CD4-positive, alpha-beta T cell treated with Interleukin-4 for 4 hours (primary cell): ENCODE measurements around the gene STAC2.
"Not testable (repeated sequence)": the region's sequence is repeated elsewhere in the genome, so short reads cannot be mapped to it uniquely, and the experiment has no call there.

Experiments
- DNase-seq: peaks from one replicate; pipeline ENCODE4 v3.0.0-alpha.2; 2020

Gene STAC2

GRCh38 chr17:39186481-39187002, 39.2 kb downstream of the STAC2 start:
- DNase-seq: no peak

DNA sequence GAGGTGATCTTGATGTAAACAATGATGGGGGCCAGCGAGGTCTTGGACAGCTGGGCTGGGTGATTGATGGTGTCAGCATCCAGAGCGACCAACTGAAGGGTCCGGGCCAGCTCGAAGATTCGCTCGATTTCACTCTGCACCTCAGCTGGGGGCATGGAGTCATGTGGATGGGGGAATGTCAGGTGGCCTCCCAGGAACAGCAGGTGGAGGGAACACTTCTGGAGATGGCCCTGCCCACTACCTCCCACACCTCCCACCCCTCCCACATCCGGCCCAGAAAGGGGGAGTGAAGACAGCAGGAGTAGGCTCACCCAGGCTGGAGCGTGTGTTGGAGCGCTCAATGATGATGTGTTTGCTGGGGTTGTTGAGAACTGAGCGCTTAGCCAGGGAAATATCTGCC, 42.0 kb downstream of the STAC2 start:
- no peak for DNase-seq

GRCh38 chr17:39183045-39183444, 42.7 kb downstream of the STAC2 start:
- no peak for DNase-seq

DNA sequence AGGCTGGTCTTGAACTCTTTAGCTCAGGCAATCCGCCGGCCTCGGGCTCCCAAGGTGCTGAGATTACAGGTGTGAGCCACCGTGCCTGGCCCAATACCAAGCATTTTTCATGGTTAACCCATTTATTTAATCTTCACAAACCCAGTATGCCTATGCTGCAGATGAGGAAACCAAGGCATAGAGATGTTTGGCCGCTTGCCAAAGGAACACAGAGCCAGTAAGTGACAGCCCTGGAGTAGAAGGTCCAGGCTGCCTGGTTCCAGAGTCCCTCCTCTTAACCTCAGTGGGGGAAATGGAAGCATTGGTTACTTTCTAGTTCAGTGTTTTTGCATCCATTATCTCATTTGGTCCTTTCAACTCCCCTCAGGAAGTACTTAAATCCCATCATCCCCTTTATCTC, 44.4 kb downstream of the STAC2 start:
- DNase-seq: no peak

- no peak for DNase-seq
Observed at GRCh38 chr17:39178536-39178935, 47.2 kb downstream of the STAC2 start.

DNA sequence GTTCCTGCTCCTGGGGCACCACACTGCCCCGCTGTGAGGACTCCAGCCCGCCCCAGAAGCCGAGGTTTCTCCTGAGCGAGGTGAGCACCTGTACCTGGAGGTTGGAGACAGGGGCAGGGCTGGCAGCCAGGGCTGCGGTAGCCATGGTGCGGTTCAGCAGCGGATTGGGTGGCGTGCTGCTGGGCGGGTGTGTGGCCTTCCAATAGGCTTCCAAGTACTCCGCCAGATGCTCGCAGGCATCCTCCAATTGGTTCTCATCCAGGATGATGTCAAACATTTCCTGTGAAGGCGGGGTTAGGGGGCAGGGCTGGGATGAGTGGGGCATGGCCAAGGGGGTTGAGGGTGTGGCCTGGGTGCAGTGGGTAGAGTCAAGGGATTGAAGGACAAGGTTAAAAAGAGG, 48.5 kb downstream of the STAC2 start:
- DNase-seq: no peak

- DNase-seq: no peak
Observed at GRCh38 chr17:39175695-39176093, 50.1 kb downstream of the STAC2 start.

GRCh38 chr17:39174920-39175694, 50.6 kb downstream of the STAC2 start:
- DNase-seq: peak; percentile 72

DNA sequence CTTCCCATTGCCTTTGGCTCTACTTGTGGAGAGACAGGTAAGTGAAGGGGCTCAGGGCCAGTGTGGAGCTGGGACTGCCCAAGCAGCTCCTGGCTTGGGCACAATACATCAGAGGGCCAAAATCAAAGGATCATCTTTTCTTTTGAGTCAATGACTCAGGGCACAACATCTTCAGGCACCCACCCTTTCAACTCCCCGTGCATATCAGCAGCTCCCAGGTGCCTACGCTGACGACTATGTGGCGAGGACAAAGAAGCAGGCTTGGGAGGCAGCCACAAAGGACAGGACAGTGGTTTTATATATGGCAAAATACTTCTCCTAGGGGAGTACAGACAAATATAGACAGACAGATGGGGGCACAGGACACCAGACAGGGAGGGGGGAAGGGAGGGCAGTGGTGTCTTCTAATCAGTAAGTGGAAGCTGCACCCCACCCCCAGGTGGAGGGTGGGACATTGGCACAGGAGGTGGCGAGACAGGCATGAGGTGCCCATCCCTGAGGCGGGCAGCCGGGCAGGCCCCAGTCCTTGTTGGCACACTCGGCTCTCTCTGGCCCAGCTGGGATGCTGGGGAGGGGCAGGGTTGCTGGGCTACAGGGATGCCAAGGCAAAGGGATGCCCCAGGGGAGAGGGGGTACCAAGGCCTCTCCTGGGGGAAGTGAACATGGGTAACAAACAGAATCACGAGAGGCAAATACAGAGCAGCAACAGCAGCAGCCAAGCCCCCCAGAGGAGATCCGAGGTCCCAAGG, 52.0 kb downstream of the STAC2 start:
- no peak for DNase-seq

DNA sequence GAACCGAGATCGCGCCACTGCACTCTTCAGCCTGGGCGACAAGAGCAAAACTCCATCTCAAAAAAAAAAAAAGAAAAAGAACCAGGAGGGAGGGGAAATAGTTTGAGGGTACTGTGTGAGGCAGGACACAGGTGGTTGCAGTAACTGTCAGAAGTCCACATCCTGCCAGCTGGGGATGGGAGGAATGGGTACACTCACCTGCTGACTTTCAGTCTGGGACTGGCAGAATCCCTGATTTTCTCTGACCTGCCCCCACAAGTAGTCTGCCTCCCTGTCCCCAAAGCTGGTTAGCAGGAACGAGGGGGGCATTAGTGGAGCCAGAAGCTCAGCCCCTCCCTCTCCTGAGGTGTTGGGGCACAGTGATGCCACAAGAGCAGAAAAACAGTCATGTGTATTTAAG, 52.7 kb downstream of the STAC2 start:
- DNase-seq: no peak

GRCh38 chr17:39171933-39172332, 53.8 kb downstream of the STAC2 start:
- no peak for DNase-seq

DNA sequence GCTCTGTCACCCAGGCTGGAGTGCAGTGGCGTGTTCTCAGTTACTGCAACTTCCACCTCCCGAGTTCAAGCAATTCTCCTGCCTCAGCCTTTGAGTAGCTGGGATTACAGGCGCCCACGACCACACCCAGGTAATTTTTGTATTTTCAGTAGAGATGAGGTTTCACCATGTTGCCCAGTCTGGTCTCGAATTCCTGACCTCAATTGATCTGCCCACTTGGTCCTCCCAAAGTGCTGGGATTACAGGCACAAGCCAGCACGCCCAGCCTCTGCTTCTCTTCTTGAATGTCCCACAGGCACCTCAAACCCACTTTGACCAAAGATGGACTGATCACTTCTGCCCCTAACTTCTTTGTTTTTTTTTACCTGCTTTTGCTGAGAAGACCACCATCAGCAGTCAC, 55.2 kb downstream of the STAC2 start:
- no peak for DNase-seq

DNA sequence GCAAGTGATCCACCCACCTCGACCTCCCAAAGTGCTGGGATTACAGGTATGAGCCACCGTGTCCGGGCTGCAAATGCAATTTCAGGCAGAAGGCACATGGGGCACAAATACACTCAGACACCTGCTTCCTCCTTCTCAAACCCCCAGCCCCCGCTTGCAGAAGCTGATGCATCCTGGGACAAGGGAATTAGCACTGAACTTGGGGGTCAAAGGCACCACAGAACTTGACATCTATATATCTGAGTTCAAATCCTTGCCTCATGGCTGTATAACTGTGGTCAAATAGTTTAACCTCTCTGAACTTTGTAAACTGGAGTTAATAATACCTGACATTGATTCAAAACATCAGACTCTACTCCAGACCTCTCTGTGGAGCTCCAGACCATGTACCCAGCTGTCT, 55.6 kb downstream of the STAC2 start:
- DNase-seq: no peak

DNA sequence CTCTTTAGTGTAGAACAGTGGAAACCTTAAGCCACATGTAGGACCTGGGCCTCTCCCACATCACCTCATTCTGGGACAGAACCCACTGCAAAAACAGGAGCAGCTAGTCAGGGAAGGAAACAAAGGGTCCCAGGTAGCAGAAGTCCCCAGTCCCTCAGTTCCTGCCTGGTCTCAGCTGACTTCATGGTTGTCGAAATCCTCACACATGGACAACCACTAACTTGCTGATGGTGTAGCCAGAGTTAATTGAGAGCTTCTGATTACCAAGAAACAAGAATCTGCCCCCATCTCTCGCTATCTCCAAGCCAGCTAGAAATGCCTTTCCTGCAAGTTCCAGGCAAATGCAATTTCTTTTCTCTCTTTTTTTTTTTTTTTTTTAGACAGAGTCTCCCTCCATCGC, 56.2 kb downstream of the STAC2 start:
- no peak for DNase-seq

DNA sequence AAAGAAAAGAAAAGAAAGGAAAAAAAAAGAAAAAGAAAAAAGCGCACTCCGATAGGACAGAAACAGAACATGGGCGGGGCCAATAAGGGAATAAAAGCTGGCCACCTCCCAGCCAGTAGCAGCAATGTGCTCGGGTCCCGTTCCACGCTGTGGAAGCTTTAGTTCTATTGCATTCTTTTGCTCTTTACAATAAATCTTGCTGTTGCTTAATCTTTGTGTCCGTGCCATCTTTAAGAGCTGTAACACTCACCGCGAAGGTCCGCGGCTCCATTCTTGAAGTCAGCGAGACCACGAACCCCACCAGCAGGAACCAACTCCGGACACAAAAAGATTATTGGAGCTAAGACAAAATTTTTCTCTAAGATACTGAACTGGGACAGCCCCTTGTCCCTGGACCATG, 56.6 kb downstream of the STAC2 start:
- no peak for DNase-seq

GRCh38 chr17:39168503-39168902, 57.2 kb downstream of the STAC2 start:
- DNase-seq: not testable (repeated sequence)

DNA sequence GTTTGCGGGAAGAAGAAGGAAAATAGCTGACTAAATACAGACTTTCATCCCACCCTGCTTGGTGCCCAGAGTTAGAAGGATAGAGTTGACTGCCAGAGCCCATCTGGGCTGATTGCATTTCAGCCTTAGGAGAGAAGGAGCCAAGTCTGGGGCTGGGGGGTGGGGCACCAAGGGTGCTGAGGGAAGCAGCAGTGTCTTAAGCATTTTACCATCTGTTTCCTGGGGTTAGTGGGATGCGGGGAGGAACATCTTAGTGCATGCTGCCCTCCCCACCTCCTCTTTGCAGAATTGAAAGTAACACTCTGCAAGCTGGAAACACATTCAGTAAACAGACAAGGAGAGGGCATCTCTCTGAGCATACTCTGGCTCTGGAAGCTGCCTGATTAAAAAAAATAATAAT, 58.3 kb downstream of the STAC2 start:
- peak; percentile 16 for DNase-seq

DNA sequence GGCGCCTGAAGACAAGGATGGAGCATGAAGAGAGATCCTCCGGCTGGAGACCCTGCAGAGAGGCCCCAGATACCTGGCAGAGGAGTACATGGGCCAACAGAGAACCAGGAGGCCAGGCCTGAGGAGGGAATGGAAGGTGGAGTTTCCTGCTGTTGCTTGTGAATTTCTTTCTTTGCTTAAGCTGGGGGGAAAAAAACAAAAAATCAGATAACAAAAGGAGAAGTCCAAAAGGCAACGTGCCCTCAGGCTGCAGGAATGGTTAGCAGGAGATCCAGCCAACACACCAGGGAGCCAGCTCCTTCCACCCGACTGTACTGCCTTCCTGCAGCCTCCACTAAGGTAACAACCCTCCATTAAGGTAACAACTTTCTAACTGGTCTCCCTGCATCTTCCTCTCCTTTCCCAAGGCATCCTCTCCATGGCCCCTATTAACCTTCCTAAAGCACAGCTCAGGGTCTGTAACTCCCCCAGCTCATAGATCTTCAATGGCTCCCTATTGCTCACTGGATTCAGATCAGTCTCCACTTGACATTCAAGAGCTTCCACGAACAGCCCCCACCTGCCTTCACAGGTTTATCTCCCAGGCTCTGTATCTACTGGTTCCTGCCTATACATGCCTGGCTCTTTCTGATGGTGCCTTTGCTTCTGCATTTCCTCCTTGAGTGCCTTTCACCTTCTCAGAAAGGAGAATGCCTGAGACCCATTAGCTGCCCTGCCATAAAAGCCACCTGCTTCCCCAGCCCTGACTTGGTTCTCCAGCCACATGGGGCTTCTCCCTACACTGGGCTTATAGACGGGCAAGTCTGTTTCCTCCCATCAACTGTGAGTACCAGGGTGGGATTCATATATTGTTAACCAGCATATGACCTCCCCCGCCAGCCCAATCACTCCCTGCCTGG, 59.1 kb downstream of the STAC2 start:
- DNase-seq: no peak

DNA sequence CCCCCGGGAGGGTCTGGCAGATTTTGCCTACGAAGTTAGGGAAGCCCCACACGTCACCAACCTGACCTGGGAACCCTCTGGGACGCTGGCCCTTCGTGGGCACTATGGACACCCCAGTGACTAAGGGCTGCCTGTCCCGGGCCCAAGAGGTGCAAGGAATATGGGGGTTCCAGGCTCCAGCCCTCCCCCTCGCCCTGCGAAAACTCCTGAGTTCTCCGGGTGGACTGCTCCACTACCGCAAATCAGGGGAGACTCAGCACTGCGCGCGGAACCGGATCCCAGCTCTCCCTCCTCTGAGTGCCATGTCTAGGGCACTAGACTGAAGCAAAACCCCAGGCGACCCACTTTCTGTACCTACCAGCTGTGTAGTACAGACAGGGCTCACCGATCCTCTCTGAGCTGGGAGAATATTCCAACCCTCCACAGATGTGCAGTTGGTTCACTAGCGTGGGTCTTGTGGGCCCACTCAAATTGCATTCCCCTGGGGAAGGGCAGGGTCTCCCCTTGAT, 59.9 kb downstream of the STAC2 start, which contains the start of gene ARL5C:
Gene ARL5C (minus strand): TSS at position 321 of the 509 bp plus-strand sequence. CDS start 401 bp downstream, outside the sequence.
- DNase-seq: no peak

DNA sequence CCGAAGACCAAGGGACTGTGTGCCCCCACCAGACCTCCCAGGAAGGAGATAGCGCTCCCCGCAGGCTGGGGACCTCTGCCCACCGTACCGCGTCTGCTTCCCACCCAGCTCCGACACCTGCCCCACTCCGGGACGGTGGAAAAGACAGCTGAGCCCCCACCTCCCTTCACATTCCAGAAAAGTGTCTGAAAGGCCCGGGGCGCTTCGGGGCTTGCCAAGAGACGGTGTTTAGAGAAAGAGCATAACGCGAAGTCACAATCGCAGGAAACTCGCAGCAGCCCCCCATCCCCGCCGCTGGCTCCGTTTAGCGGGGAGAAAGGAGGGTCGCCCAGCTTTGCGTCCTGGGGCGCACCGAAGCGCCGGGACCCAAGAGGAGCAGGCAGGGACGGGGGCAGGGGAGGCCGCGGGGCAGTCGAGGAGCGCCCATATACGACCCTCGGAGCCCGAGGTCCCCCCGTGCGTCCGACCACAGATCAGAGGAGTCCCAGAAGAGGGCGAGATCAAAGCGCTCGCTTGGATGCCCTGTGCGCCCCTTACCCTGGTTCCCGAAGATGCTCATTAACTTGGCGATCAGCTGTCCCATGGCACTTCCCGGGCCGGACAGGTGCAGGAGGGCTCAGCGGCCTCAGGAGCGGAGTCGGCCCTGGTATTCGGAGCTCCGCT, 60.4 kb downstream of the STAC2 start:
- DNase-seq: no peak

- peak; percentile 81 for DNase-seq
Observed at GRCh38 chr17:39164675-39165143, 61.0 kb downstream of the STAC2 start.

DNA sequence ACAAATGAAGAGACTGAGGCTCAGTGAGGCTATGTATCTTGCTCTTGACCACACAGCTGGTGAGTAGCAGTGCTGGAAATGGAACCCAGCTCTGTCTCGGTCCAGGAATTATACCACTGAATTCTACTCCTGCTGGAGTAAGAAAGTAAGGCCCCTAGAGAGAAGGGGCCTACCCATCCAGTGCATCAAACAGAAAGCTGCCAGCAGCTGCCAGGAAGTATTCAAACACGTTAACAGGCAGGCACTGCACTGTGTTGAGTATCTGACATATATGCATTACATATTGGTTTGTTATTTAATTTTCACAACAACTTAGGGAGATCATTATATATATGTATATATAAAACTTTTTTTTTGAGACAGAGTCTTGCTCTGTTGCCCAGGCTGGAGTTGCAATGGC, 63.8 kb downstream of the STAC2 start:
- DNase-seq: no peak
